BLaER1 treated with 17β-estradiol and CSF1 and Interleukin-3, amounts not matched to agents 10 nM and 100 nM (cell line): ENCODE results near the gene CHST15.

Experiments
- H3K27ac ChIP-seq, 11 experiments: shearing (Covaris generic); formaldehyde crosslinking; 2 replicates each; pipeline ENCODE4 v1.8.1; 2022
- H3K27me3 ChIP-seq, 11 experiments: shearing (Covaris generic); formaldehyde crosslinking; 2 replicates each; pipeline ENCODE4 v1.8.1; 2022
- H3K36me3 ChIP-seq, 11 experiments: shearing (Covaris generic); formaldehyde crosslinking; 2 replicates each; pipeline ENCODE4 v1.8.1; 2022
- H3K4me1 ChIP-seq, 10 experiments: shearing (Covaris generic); formaldehyde crosslinking; 2 replicates each; pipeline ENCODE4 v1.8.1; 2022
- H3K4me2 ChIP-seq, 11 experiments: shearing (Covaris generic); formaldehyde crosslinking; 2 replicates each; pipeline ENCODE4 v1.8.1; 2022
- H3K4me3 ChIP-seq, 10 experiments: shearing (Covaris generic); formaldehyde crosslinking; 2 replicates each; pipeline ENCODE4 v1.8.1; 2022
- H3K9ac ChIP-seq, 11 experiments: shearing (Covaris generic); formaldehyde crosslinking; 2 replicates each; pipeline ENCODE4 v1.8.1; 2022
- H3K9me3 ChIP-seq, 11 experiments: shearing (Covaris generic); formaldehyde crosslinking; replicated peaks in 1 of 11; 2 replicates each; pipeline ENCODE4 v1.8.1; 2022
- H4K20me1 ChIP-seq, 11 experiments: shearing (Covaris generic); formaldehyde crosslinking; 2 replicates each; pipeline ENCODE4 v1.8.1; 2022
- Cebpa-rat ChIP-seq, 11 experiments: shearing (Covaris generic); IDR thresholded peaks; 2 replicates each; pipeline ENCODE4 v1.8.1; 2022

The CHST15 gene

GRCh38 chr10:124132306-124132705 is 38.9 kb upstream of the CHST15 start:
- peaks cover 0 to 9% (median 6%) of the 10 kb centered on the region in 11 experiments; a peak in 8 of 22 replicates for H3K9me3 ChIP-seq
- H3K27me3 ChIP-seq, result no peaks in the 10 kb centered on the region
- no peaks in the 10 kb centered on the region for H3K36me3 ChIP-seq
- TF ChIP-seq Cebpa-rat (IDR thresholded peaks at IDR 0.05), result no peak
- no peaks in the 10 kb centered on the region for H4K20me1 ChIP-seq
- H3K9ac ChIP-seq, result no peak overlapping the region
- H3K4me2 ChIP-seq, result no peak overlapping the region; a peak in 1 of 22 replicates
- no peak overlapping the region for H3K4me3 ChIP-seq
- H3K4me1 ChIP-seq, result peaks cover 18 to 58% (median 39%) of the 10 kb centered on the region in 10 experiments
- H3K27ac ChIP-seq, result no peak overlapping the region

GRCh38 chr10:124131172-124131571 is 37.8 kb upstream of the CHST15 start:
- no peak for TF ChIP-seq Cebpa-rat (IDR thresholded peaks at IDR 0.05)
- H3K4me2 ChIP-seq, result peak overlapping the region in 4 of 11 experiments; percentile 7 to 60 (median 29); a peak in 2 of 22 replicates
- H3K27ac ChIP-seq, result no peak overlapping the region
- H3K4me1 ChIP-seq, result peaks cover 29 to 61% (median 47%) of the 10 kb centered on the region in 10 experiments
- no peaks in the 10 kb centered on the region for H3K27me3 ChIP-seq
- H3K36me3 ChIP-seq, result no peaks in the 10 kb centered on the region
- H3K9ac ChIP-seq, result no peak overlapping the region
- H3K4me3 ChIP-seq, result no peak overlapping the region
- no peaks in the 10 kb centered on the region for H4K20me1 ChIP-seq
- H3K9me3 ChIP-seq, result peaks cover 0 to 9% (median 6%) of the 10 kb centered on the region in 11 experiments; a peak in 8 of 22 replicates

- TF ChIP-seq Cebpa-rat (IDR thresholded peaks at IDR 0.05), result no peak
- Histone ChIP-seq H3K27me3 (no peaks in the 10 kb centered on the region), H3K4me2 (peak overlapping the region in 7 of 11 experiments; percentile 5 to 66 (median 48); a peak in 7 of 22 replicates), H3K4me1 (peaks cover 38 to 69% (median 55%) of the 10 kb centered on the region in 10 experiments), H3K4me3 (no peak overlapping the region), H3K9me3 (peaks cover 0 to 2% (median under 1%) of the 10 kb centered on the region in 11 experiments; a peak in 5 of 22 replicates), H3K36me3 (no peaks in the 10 kb centered on the region), H4K20me1 (no peaks in the 10 kb centered on the region), H3K9ac (no peak overlapping the region), H3K27ac (no peak overlapping the region)
Measured at GRCh38 chr10:124130198-124130900, 37.0 kb upstream of the CHST15 start.

- Histone ChIP-seq H3K4me3 (no peak overlapping the region), H3K4me1 (peaks cover 46 to 73% (median 62%) of the 10 kb centered on the region in 10 experiments), H4K20me1 (no peaks in the 10 kb centered on the region), H3K27ac (peak overlapping the region in 2 of 11 experiments; percentile 10 to 50; a peak in 1 of 22 replicates), H3K9me3 (no peaks in the 10 kb centered on the region), H3K36me3 (no peaks in the 10 kb centered on the region), H3K4me2 (peak overlapping the region in 10 of 11 experiments; percentile 47 to 74 (median 63); a peak in 16 of 22 replicates), H3K9ac (no peak overlapping the region), H3K27me3 (no peaks in the 10 kb centered on the region)
- TF ChIP-seq Cebpa-rat (IDR thresholded peaks at IDR 0.05), result no peak
Measured at GRCh38 chr10:124129471-124129870, 36.1 kb upstream of the CHST15 start.

- TF ChIP-seq Cebpa-rat (IDR thresholded peaks at IDR 0.05), result no peak
- H3K9me3 ChIP-seq, result no peaks in the 10 kb centered on the region
- no peaks in the 10 kb centered on the region for H3K27me3 ChIP-seq
- peaks cover 53 to 80% (median 69%) of the 10 kb centered on the region in 10 experiments for H3K4me1 ChIP-seq
- H4K20me1 ChIP-seq, result no peaks in the 10 kb centered on the region
- H3K9ac ChIP-seq, result no peak overlapping the region; a peak in 1 of 22 replicates
- no peaks in the 10 kb centered on the region for H3K36me3 ChIP-seq
- peak overlapping the region in 2 of 11 experiments; percentile 32 to 50; a peak in 2 of 22 replicates for H3K27ac ChIP-seq
- H3K4me2 ChIP-seq, result peak overlapping the region; percentile 47 to 74 (median 60); a peak in 18 of 22 replicates
- H3K4me3 ChIP-seq, result no peak overlapping the region
Measured at GRCh38 chr10:124128811-124129145, 35.4 kb upstream of the CHST15 start.

- Histone ChIP-seq H3K9ac (peak overlapping the region in 3 of 11 experiments; percentile 7 to 11 (median 9); a peak in 3 of 22 replicates), H4K20me1 (no peaks in the 10 kb centered on the region), H3K4me1 (peaks cover 59 to 86% (median 75%) of the 10 kb centered on the region in 10 experiments), H3K27ac (peak overlapping the region in 4 of 11 experiments; percentile 25 to 60 (median 41); a peak in 5 of 22 replicates), H3K9me3 (no peaks in the 10 kb centered on the region), H3K36me3 (no peaks in the 10 kb centered on the region), H3K4me2 (peak overlapping the region; percentile 47 to 74 (median 60)), H3K4me3 (no peak overlapping the region), H3K27me3 (no peaks in the 10 kb centered on the region)
- TF ChIP-seq Cebpa-rat (IDR thresholded peaks at IDR 0.05), result no peak
Measured at GRCh38 chr10:124127965-124128810, 34.8 kb upstream of the CHST15 start.

GRCh38 chr10:124127563-124127962 is 34.2 kb upstream of the CHST15 start:
- Histone ChIP-seq H3K9me3 (no peaks in the 10 kb centered on the region), H4K20me1 (no peaks in the 10 kb centered on the region)
- no peak for TF ChIP-seq Cebpa-rat (IDR thresholded peaks at IDR 0.05)

GRCh38 chr10:124126983-124127385 is 33.6 kb upstream of the CHST15 start:
- Histone ChIP-seq H3K27ac (peak overlapping the region in 7 of 11 experiments; percentile 3 to 60 (median 10); a peak in 10 of 22 replicates), H3K9ac (peak overlapping the region in 2 of 11 experiments; percentile 14 to 24; a peak in 2 of 22 replicates), H3K4me2 (peak overlapping the region; percentile 47 to 74 (median 60)), H3K4me1 (peaks cover 71 to 93% (median 87%) of the 10 kb centered on the region in 10 experiments), H3K36me3 (no peaks in the 10 kb centered on the region), H3K9me3 (no peaks in the 10 kb centered on the region), H3K27me3 (no peaks in the 10 kb centered on the region), H4K20me1 (no peaks in the 10 kb centered on the region), H3K4me3 (no peak overlapping the region)
- no peak for TF ChIP-seq Cebpa-rat (IDR thresholded peaks at IDR 0.05)

More at GRCh38 chr10:124127563-124127962, 34.2 kb upstream of the CHST15 start:
- Histone ChIP-seq H3K9ac (peak overlapping the region in 2 of 11 experiments; percentile 9 to 11; a peak in 3 of 22 replicates), H3K36me3 (no peaks in the 10 kb centered on the region), H3K4me2 (peak overlapping the region; percentile 47 to 74 (median 60)), H3K27ac (peak overlapping the region in 5 of 11 experiments; percentile 3 to 60 (median 32); a peak in 8 of 22 replicates), H3K4me1 (peaks cover 66 to 91% (median 82%) of the 10 kb centered on the region in 10 experiments), H3K4me3 (no peak overlapping the region), H3K27me3 (no peaks in the 10 kb centered on the region)
